ENCODE data around the gene GFER.
"Not testable (repeated sequence)": the region's sequence is repeated elsewhere in the genome, so short reads cannot be mapped to it uniquely, and the experiment has no call there.

Gene GFER

GRCh38 chr16:2026461-2027023, 42.5 kb downstream of the GFER start, which contains the start of gene NHERF2:
TSS of gene NHERF2 (plus strand) at chr16:2026902. CDS start at chr16:2027006, 104 bp downstream.
- DNase-seq (ENCODE audit: low spot score) = peak; percentile 90

GRCh38 chr16:2027024-2028010, 43.3 kb downstream of the GFER start:
- DNase-seq (ENCODE audit: low spot score) = peak; percentile 63

GRCh38 chr16:2028146-2028545, 44.2 kb downstream of the GFER start:
- DNase-seq (ENCODE audit: low spot score) = no peak

GRCh38 chr16:2028620-2029220, 44.7 kb downstream of the GFER start:
- no peak for DNase-seq (ENCODE audit: low spot score)

GRCh38 chr16:2029350-2029749, 45.4 kb downstream of the GFER start:
- no peak for DNase-seq (ENCODE audit: low spot score)

- no peak for DNase-seq (ENCODE audit: low spot score)
Observed at GRCh38 chr16:2030036-2030435, 46.0 kb downstream of the GFER start.

GRCh38 chr16:2031081-2031577, 47.1 kb downstream of the GFER start:
- no peak for DNase-seq (ENCODE audit: low spot score)

GRCh38 chr16:2032285-2033056, 48.5 kb downstream of the GFER start:
- DNase-seq (ENCODE audit: low spot score) = peak; percentile 42

- peak; percentile 89 for DNase-seq (ENCODE audit: low spot score)
Observed at GRCh38 chr16:2033057-2033908, 49.3 kb downstream of the GFER start.

GRCh38 chr16:2033909-2034695, 50.1 kb downstream of the GFER start:
- not testable (repeated sequence) for DNase-seq (ENCODE audit: low spot score)

GRCh38 chr16:2034696-2035430, 50.9 kb downstream of the GFER start:
- no peak for DNase-seq (ENCODE audit: low spot score)

GRCh38 chr16:2035431-2036199, 51.6 kb downstream of the GFER start:
- DNase-seq (ENCODE audit: low spot score) = peak; percentile 90

GRCh38 chr16:2036200-2036966, 52.4 kb downstream of the GFER start:
- DNase-seq (ENCODE audit: low spot score) = no peak

GRCh38 chr16:2037115-2037514, 53.1 kb downstream of the GFER start:
- DNase-seq (ENCODE audit: low spot score) = no peak
